H1 (cell line): ENCODE data around the gene DOHH. TPM values are rescaled to one million over a fixed set of nuclear protein-coding genes. Genes with fewer than 3 reads are reported as not detected.
A peak's percentile ranks its signal among the peaks of the same experiment; 100 is the strongest.

Experiments
- CTCF ChIA-PET: fragments of 300-600 bp; sonication (Branson Sonifier 250); formaldehyde crosslinking; loops from one replicate; lab custom pipeline; 2021; ENCODE audit not compliant: partially characterized antibody; lab: Charles Lee
- POLR2A ChIA-PET: fragments of 300-600 bp; sonication (Branson Sonifier 250); formaldehyde crosslinking; loops from one replicate; lab custom pipeline; 2021; ENCODE audit warnings: inconsistent platforms; ENCODE audit not compliant: partially characterized antibody; lab: Charles Lee
- DNase-seq, 2 experiments: peaks; one replicate each; pipeline versions ENCODE4 v3.0.0 to v3.0.0-alpha.2; 2010 to 2022; ENCODE audit warnings: low spot score in 2 of 2, low read depth in 1 of 2, mixed read lengths in 1 of 2
- FAIRE-seq: peaks from 2 replicates; lab custom pipeline; 2011; peaks lifted over from hg19 to GRCh38; lab: Jason Lieb, UNC
- H2AFZ ChIP-seq: 2 replicates; pipeline ENCODE4 v1.8.1; 2012; ENCODE audit warnings: low read length, inconsistent platforms
- H2AK5ac ChIP-seq: 2 replicates; pipeline ENCODE4 v1.6.1; 2013; ENCODE audit warnings: low read depth, low read length
- H2BK120ac ChIP-seq: replicated peaks from 2 replicates; pipeline ENCODE3; 2013; ENCODE audit warnings: low read depth, low read length, inconsistent platforms
- H2BK12ac ChIP-seq: 2 replicates; pipeline ENCODE4 v1.6.1; 2013; ENCODE audit warnings: low read depth, low read length
- H2BK15ac ChIP-seq: 2 replicates; pipeline ENCODE4 v1.6.1; 2013; ENCODE audit warnings: low read length
- H2BK20ac ChIP-seq: 2 replicates; pipeline ENCODE4 v1.6.1; 2013; ENCODE audit warnings: low read length
- H2BK5ac ChIP-seq: 2 replicates; pipeline ENCODE4 v1.6.1; 2013; ENCODE audit warnings: low read depth, low read length
- H3K14ac ChIP-seq: 2 replicates; pipeline ENCODE4 v1.6.1; 2013; ENCODE audit warnings: inconsistent platforms; ENCODE audit not compliant: insufficient read length
- H3K18ac ChIP-seq: 2 replicates; pipeline ENCODE4 v1.6.1; 2013; ENCODE audit warnings: low read length; ENCODE audit errors: extremely low read depth
- H3K23ac ChIP-seq: 2 replicates; pipeline ENCODE4 v1.6.1; 2013; ENCODE audit warnings: inconsistent platforms; ENCODE audit not compliant: insufficient read length
- H3K23me2 ChIP-seq: 2 replicates; pipeline ENCODE4 v1.6.1; 2013; ENCODE audit warnings: low read depth, low read length
- H3K27ac ChIP-seq: 2 replicates; pipeline ENCODE4 v1.6.1; 2011; ENCODE audit warnings: low read depth, low read length, inconsistent platforms
- H3K27me3 ChIP-seq, 4 experiments: replicated peaks in 1 of 4; 1 replicate in 1 of 4; 2 replicates in 3 of 4; pipeline versions ENCODE4 v1.6.1 to v1.8.1; 2011 to 2013; ENCODE audit warnings: low read length in 3 of 4, mild to moderate bottlenecking in 3 of 4, inconsistent platforms in 2 of 4, mixed read lengths in 2 of 4, moderate library complexity in 1 of 4; ENCODE audit not compliant: control insufficient read depth in 3 of 4, insufficient read depth in 3 of 4; ENCODE audit errors: extremely low read depth in 1 of 4
- H3K36me3 ChIP-seq, 4 experiments: 2 replicates each; pipeline versions ENCODE4 v1.6.1 to v1.8.1; 2011 to 2013; ENCODE audit warnings: mild to moderate bottlenecking in 4 of 4, low read length in 3 of 4, moderate library complexity in 2 of 4, control low read depth in 1 of 4, inconsistent platforms in 1 of 4; ENCODE audit not compliant: insufficient read depth in 4 of 4, control insufficient read depth in 2 of 4
- H3K4ac ChIP-seq: replicated peaks from 2 replicates; pipeline ENCODE3; 2013; ENCODE audit warnings: low read length, low read depth, mixed read lengths, inconsistent platforms; ENCODE audit not compliant: insufficient read length
- H3K4me1 ChIP-seq, 4 experiments: replicated peaks in 1 of 4; 1 replicate in 1 of 4; 2 replicates in 3 of 4; pipeline versions ENCODE4 v1.6.1 to v1.8.1; 2011 to 2013; ENCODE audit warnings: low read length in 3 of 4, inconsistent platforms in 2 of 4, mixed read lengths in 1 of 4; ENCODE audit not compliant: insufficient read depth in 4 of 4, control insufficient read depth in 3 of 4
- H3K4me2 ChIP-seq, 2 experiments: 2 replicates each; pipeline versions ENCODE4 v1.6.1 to v1.8.1; 2011 to 2013; ENCODE audit warnings: low read depth in 2 of 2, low read length in 2 of 2, control low read depth in 1 of 2, inconsistent platforms in 1 of 2, mild to moderate bottlenecking in 1 of 2; ENCODE audit not compliant: insufficient read depth in 1 of 2
- H3K4me3 ChIP-seq, 4 experiments: fragments of 200-600, 300-600 bp in 1 of 4; sonication (generic), shearing (Covaris generic), sonication (Bioruptor Twin) in 1 of 4; 2 replicates each; pipeline versions ENCODE4 v1.5.1 to v1.8.1; 2011 to 2016; ENCODE audit warnings: low read length in 4 of 4, low read depth in 3 of 4, control low read depth in 2 of 4, inconsistent platforms in 2 of 4, mild to moderate bottlenecking in 2 of 4, mixed read lengths in 1 of 4, moderate library complexity in 1 of 4; ENCODE audit not compliant: insufficient read depth in 2 of 4; ENCODE audit errors: extremely low read depth in 1 of 4
- H3K56ac ChIP-seq: replicated peaks from 2 replicates; pipeline ENCODE3; 2013; ENCODE audit warnings: low read depth, mild to moderate bottlenecking, mixed read lengths, low read length, inconsistent platforms; ENCODE audit not compliant: insufficient read length
- H3K79me1 ChIP-seq: 2 replicates; pipeline ENCODE4 v1.6.1; 2013; ENCODE audit warnings: low read depth, low read length, control low read depth
- H3K79me2 ChIP-seq, 2 experiments: 2 replicates each; pipeline versions ENCODE4 v1.6.1 to v1.8.1; 2012 to 2013; ENCODE audit warnings: low read length in 2 of 2, mild to moderate bottlenecking in 2 of 2, inconsistent platforms in 1 of 2; ENCODE audit not compliant: insufficient read depth in 2 of 2, control insufficient read depth in 1 of 2
- H3K9ac ChIP-seq, 4 experiments: replicated peaks in 1 of 4; 1 replicate in 1 of 4; 2 replicates in 3 of 4; pipeline versions ENCODE4 v1.6.1 to v1.8.1; 2011 to 2013; ENCODE audit warnings: low read depth in 3 of 4, low read length in 3 of 4, control low read depth in 2 of 4, mild to moderate bottlenecking in 2 of 4, moderate library complexity in 2 of 4, inconsistent platforms in 1 of 4; ENCODE audit errors: extremely low read depth in 1 of 4
- H3K9me3 ChIP-seq, 2 experiments: 2 replicates each; pipeline versions ENCODE4 v1.6.1 to v1.8.1; 2012 to 2013; ENCODE audit warnings: mild to moderate bottlenecking in 2 of 2, moderate library complexity in 2 of 2, control low read depth in 1 of 2, inconsistent platforms in 1 of 2, low read depth in 1 of 2, low read length in 1 of 2, mixed read lengths in 1 of 2; ENCODE audit not compliant: insufficient read depth in 2 of 2
- H4K20me1 ChIP-seq, 2 experiments: replicated peaks in 1 of 2; 2 replicates each; pipeline versions ENCODE3 to v1.8.1; 2011 to 2013; ENCODE audit warnings: inconsistent platforms in 2 of 2, low read length in 2 of 2, mild to moderate bottlenecking in 1 of 2; ENCODE audit not compliant: insufficient read depth in 2 of 2, control insufficient read depth in 1 of 2
- H4K5ac ChIP-seq: 2 replicates; pipeline ENCODE4 v1.6.1; 2013; ENCODE audit warnings: low read length, low read depth, mixed read lengths, inconsistent platforms; ENCODE audit not compliant: insufficient read length
- H4K8ac ChIP-seq: 2 replicates; pipeline ENCODE4 v1.8.0; 2013; ENCODE audit warnings: mild to moderate bottlenecking, moderate library complexity, low read length, inconsistent platforms; ENCODE audit not compliant: insufficient read depth; ENCODE audit errors: extremely low read depth
- H4K91ac ChIP-seq: replicated peaks from 2 replicates; pipeline ENCODE3; 2013; ENCODE audit warnings: low read length, mixed read lengths, inconsistent platforms; ENCODE audit not compliant: insufficient read length
- CTBP2 ChIP-seq: IDR thresholded peaks from 2 replicates; pipeline ENCODE4 v1.7.0; 2011; ENCODE audit warnings: borderline replicate concordance, mild to moderate bottlenecking, moderate library complexity, mixed read lengths, low read length; ENCODE audit not compliant: insufficient read depth, insufficient read length
- WGBS, 2 experiments: shearing (Covaris generic) in 1 of 2; methylation state at CpG; one replicate each; pipeline versions ENCODE4 v1.1.6 to v1.1.7; 2013 to 2015; ENCODE audit warnings: low lambda C conversion rate in 2 of 2, mixed read lengths in 2 of 2, inconsistent platforms in 1 of 2, low coverage in 1 of 2, missing lambda C conversion rate in 1 of 2; ENCODE audit not compliant: insufficient replicate concordance in 2 of 2, insufficient coverage in 1 of 2, insufficient read length in 1 of 2; ENCODE audit errors: extremely low coverage in 1 of 2, missing lambda C conversion rate in 1 of 2; 5-methylcytosine and 5-hydroxymethylcytosine counted together
- polyA plus RNA-seq, 7 experiments: library from polyadenylated mRNA; depleted of rRNA in 3 of 7; stranded (reverse) in 5 of 7; unstranded in 2 of 7; fragments of >200 nt in 5 of 7; fragments of 200-250 nt in 2 of 7; gene quantifications; 1 replicate in 5 of 7; 2 replicates in 1 of 7; 4 replicates in 1 of 7; pipeline versions ENCODE4 v1.2.1 to v1.2.3, GENCODE V29; 2011 to 2013; ENCODE audit warnings: missing spikeins in 2 of 7, mixed read lengths in 2 of 7
- total RNA-seq: library from RNA; stranded (reverse); fragmentation: NEBNext Ultra II Directional; extraction: Animal tissue kit (Norgen Biotek cat#: 25700); gene quantifications from 2 replicates; pipeline ENCODE4 v1.2.1, GENCODE V29; 2021
- TF ChIP-seq, protein P1 (sequence below), 3 experiments: IDR thresholded peaks; 1 replicate in 2 of 3; 2 replicates in 1 of 3; pipeline versions ENCODE4 v1.5.1 to v1.6.1; 2011; ENCODE audit warnings: low read length in 3 of 3, mild to moderate bottlenecking in 3 of 3, inconsistent platforms in 2 of 3, low read depth in 1 of 3, moderate library complexity in 1 of 3; ENCODE audit not compliant: insufficient read depth in 1 of 3; ENCODE audit errors: control extremely low read depth in 1 of 3

The DOHH gene
- total and polyA plus RNA-seq, 2 of the 8 experiments (the other 6 are each of a cell fraction or from before 2014, with no cell fraction given): 7.3 to 17.7 TPM

DNA sequence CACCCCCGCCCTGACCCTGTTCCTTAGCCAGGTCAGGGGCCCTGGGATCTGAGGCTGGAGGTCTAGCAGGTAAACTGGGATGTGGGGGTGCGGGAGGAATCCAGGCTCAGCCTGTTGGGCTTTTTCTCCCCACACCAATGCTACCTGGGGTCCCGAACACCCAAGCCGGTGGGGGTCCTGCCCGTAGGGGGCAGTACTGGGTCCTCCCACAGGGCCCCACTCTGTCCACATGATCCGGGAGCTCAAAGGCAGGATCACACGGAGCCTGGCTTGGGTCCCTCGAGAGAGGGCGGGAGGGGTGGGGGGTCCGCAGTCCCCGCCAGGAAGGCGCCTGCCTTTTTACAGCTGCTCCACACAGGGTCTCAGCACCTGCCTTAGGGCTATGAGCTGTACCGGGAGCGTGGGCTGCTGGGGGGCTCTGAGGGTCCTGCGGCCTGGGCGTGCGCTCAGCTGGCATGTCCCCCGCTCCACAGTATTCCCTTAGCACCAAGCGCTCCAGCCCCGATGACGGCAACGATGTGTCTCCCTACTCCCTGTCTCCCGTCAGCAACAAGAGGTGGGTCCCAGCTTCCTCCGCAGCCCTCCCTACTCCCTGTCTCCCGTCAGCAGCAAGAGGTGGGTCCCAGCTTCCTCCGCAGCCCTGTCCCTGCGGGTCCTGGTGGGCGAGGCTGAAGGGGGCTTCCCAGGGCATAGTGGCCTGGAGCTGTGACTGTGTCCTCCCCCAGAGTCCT lies 26.2 kb upstream of the DOHH start:
- Histone ChIP-seq H2BK20ac (no peak overlapping the region), H3K4me3 (no peak overlapping the region)
- TF ChIP-seq, protein P1, sequence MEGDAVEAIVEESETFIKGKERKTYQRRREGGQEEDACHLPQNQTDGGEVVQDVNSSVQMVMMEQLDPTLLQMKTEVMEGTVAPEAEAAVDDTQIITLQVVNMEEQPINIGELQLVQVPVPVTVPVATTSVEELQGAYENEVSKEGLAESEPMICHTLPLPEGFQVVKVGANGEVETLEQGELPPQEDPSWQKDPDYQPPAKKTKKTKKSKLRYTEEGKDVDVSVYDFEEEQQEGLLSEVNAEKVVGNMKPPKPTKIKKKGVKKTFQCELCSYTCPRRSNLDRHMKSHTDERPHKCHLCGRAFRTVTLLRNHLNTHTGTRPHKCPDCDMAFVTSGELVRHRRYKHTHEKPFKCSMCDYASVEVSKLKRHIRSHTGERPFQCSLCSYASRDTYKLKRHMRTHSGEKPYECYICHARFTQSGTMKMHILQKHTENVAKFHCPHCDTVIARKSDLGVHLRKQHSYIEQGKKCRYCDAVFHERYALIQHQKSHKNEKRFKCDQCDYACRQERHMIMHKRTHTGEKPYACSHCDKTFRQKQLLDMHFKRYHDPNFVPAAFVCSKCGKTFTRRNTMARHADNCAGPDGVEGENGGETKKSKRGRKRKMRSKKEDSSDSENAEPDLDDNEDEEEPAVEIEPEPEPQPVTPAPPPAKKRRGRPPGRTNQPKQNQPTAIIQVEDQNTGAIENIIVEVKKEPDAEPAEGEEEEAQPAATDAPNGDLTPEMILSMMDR (IDR thresholded peaks at IDR 0.05; ENCODE audit: control extremely low read depth in 1 of 3, insufficient read depth in 1 of 3, low read depth in 1 of 3, low read length in 3 of 3): peak; percentile 9 to 48 (median 29); a peak in 2 of 4 replicates
- no peak for TF ChIP-seq CTBP2
- TF ChIP-seq, all 59 proteins: peak for 1
- Histone ChIP-seq H3K18ac (no peak overlapping the region), H3K9me3 (no peaks in the 10 kb centered on the region), H3K56ac (no peak overlapping the region), H3K4ac (no peak overlapping the region), H3K23ac (no peak overlapping the region), H2BK120ac (no peak overlapping the region), H3K14ac (no peak overlapping the region), H3K9ac (no peak overlapping the region), H3K4me1 (no peaks in the 10 kb centered on the region; a peak in 1 of 7 replicates), H3K27me3 (no peaks in the 10 kb centered on the region), H2BK5ac (no peak overlapping the region), H3K79me2 (peaks cover 0 to 7% of the 10 kb centered on the region in 2 experiments; a peak in 2 of 4 replicates), H2AK5ac (no peak overlapping the region), H4K20me1 (peaks cover 0 to 14% of the 10 kb centered on the region in 2 experiments), H3K23me2 (peaks cover 9% of the 10 kb centered on the region; the same call in 1 of the 2 replicates), H2BK12ac (no peak overlapping the region), H4K91ac (no peak overlapping the region), H4K8ac (no peak overlapping the region), H2AFZ (no peak overlapping the region), H4K5ac (no peak overlapping the region), H3K4me2 (no peak overlapping the region), H3K79me1 (no peaks in the 10 kb centered on the region; the same call in 1 of the 2 replicates), H2BK15ac (no peak overlapping the region), H3K36me3 (peaks cover 3 to 15% (median 11%) of the 10 kb centered on the region in 4 experiments; a peak in 6 of 8 replicates), H3K27ac (no peak overlapping the region)
- DNase-seq (no peak), FAIRE-seq (no peak)
- ChIA-PET POLR2A (interaction anchor here (0.7 to 4.3 kb wide), 9 partner anchors 10 to 35 kb away, joined by 3 to 30 read pairs (median 4); partner anchors contain the start of gene TEKTIP1), CTCF (interaction anchor here (0.5 to 2.2 kb wide), 11 partner anchors 10 to 229 kb away, joined by 3 to 16 read pairs (median 4); partner anchors contain the start of gene TEKTIP1)
- WGBS, 2 experiments: 93% methylated on average over 22 of the region's 28 CpGs; no CpG with 5 or more reads in 1 of the 2 experiments
